ENCODE data around the gene ZMYND8.

DNA sequence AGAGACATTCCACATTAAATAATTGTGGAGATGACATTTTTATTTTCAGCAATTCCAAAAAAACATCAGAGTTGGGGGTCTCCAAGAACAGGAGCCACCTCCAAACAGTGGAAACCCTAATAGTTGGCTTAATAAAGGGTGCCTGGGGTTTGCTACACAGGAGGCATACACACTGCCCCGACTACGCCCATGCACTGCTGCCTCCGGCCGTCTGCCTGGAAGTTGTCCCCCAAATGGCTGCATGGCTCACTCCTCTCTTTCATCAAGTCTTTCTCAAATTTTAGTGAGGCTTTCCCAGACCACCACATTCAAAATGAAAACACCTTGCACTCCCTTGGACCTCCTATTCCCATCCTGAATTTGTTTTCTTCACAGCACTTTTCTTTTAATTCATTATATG, 58.8 kb downstream of the ZMYND8 start:
- TF ChIP-seq CBFB (IDR thresholded peaks at IDR 0.05; ENCODE audit: low read depth) (no peak), STAT3 (IDR thresholded peaks at IDR 0.05; ENCODE audit: low read depth, low read length) (no peak), POLR2AphosphoS5 (IDR thresholded peaks at IDR 0.05; ENCODE audit: low read length) (no peak), ATF7 (IDR thresholded peaks at IDR 0.05; ENCODE audit: low read depth) (no peak)
- TF ChIP-seq, protein P1, sequence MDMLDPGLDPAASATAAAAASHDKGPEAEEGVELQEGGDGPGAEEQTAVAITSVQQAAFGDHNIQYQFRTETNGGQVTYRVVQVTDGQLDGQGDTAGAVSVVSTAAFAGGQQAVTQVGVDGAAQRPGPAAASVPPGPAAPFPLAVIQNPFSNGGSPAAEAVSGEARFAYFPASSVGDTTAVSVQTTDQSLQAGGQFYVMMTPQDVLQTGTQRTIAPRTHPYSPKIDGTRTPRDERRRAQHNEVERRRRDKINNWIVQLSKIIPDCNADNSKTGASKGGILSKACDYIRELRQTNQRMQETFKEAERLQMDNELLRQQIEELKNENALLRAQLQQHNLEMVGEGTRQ (IDR thresholded peaks at IDR 0.05; ENCODE audit: borderline replicate concordance, low read depth, low read length) = no peak

Measured in GM12878 (cell line).